Measurements from ENCODE around the gene ASTN1.

DNA sequence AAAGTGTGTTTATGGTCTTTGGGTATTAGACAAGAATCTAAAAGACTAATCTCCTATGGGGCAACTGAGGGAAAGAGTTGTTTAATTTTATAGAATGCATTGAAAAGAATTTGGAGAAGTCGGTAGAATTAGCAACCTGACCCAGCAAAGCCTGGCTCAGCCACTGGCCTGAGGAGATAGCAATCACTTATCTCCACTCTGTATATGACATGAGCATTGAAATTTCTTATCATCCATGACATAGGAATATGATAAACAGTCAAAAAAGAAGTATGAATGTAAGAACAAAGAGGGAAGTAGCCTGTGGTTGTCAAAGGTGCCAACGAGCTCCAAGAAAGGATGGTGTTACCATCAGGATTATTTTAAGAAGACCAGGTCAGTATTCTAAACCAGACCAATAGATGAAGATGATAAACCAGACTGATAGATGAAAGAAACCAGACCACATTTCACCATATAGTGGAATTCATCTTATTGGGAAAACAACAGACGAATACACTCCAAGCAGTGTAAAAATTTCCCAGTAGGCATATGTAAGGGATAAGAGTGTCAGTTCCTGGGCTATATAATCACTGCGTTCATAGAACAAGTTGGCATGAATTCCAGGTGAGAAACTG lies 35.7 kb downstream of the ASTN1 start:
- no peak for TF ChIP-seq POLR2A (IDR thresholded peaks at IDR 0.05; ENCODE audit: low read length)
- no peak for TF ChIP-seq GATA1 (IDR thresholded peaks at IDR 0.05; ENCODE audit: low read depth, low read length)
